Measurements from ENCODE around the gene KCNB1. TPM values are rescaled to one million over a fixed set of nuclear protein-coding genes. Genes with fewer than 3 reads are reported as not detected.

KCNB1 gene
- total RNA-seq, 2 experiments from 2014 or later = not detected

- no peak overlapping the region for H3K4me3 Mint-ChIP-seq
- CTCF ChIA-PET = interaction anchor here (0.6 kb wide), 1 partner anchor 1145 kb away, joined by 3 read pairs; no protein-coding TSS in a partner anchor
- ATAC-seq = no peak
- H3K27me3 Mint-ChIP-seq = peaks cover 9% of the 10 kb centered on the region
- POLR2A ChIA-PET = no interaction called here
- no peaks in the 10 kb centered on the region for H3K9me3 Mint-ChIP-seq (ENCODE audit: low read depth)
- H3K36me3 Mint-ChIP-seq (ENCODE audit: low read depth) = no peaks in the 10 kb centered on the region
- intact Hi-C loops (cut with DNase I, micrococcal nuclease) = no loop called here
- H3K27ac Mint-ChIP-seq = no peak overlapping the region
- no peaks in the 10 kb centered on the region for H3K4me1 Mint-ChIP-seq
- no peak for DNase-seq
These were observed 51.1 kb downstream of the KCNB1 start for GRCh38 chr20:49431329-49431728.

- intact Hi-C loops (cut with DNase I, micrococcal nuclease) = no loop called here
- Mint-ChIP-seq H3K27ac (no peak overlapping the region), H3K4me1 (no peaks in the 10 kb centered on the region), H3K9me3 (ENCODE audit: low read depth) (no peaks in the 10 kb centered on the region), H3K4me3 (no peak overlapping the region), H3K36me3 (ENCODE audit: low read depth) (no peaks in the 10 kb centered on the region), H3K27me3 (peaks cover 11% of the 10 kb centered on the region)
- no peak for DNase-seq
- CTCF ChIA-PET = no interaction called here
- ATAC-seq = no peak
- POLR2A ChIA-PET = no interaction called here
These were observed 52.1 kb downstream of the KCNB1 start for GRCh38 chr20:49430320-49430719.

GRCh38 chr20:49427751-49428518 lies 54.5 kb downstream of the KCNB1 start:
- ChIA-PET POLR2A (no interaction called here), CTCF (interaction anchor here (0.7 kb wide), 1 partner anchor 76 kb away, joined by 4 read pairs; no protein-coding TSS in a partner anchor)
- Mint-ChIP-seq H3K4me3 (no peak overlapping the region), H3K27ac (no peak overlapping the region), H3K4me1 (no peaks in the 10 kb centered on the region), H3K36me3 (ENCODE audit: low read depth) (no peaks in the 10 kb centered on the region), H3K27me3 (peaks cover 20% of the 10 kb centered on the region), H3K9me3 (ENCODE audit: low read depth) (no peaks in the 10 kb centered on the region)
- ATAC-seq (no peak), DNase-seq (no peak)
- intact Hi-C loops (cut with DNase I, micrococcal nuclease) = no loop called here

GRCh38 chr20:49426873-49427272 lies 55.6 kb downstream of the KCNB1 start:
- H3K27ac Mint-ChIP-seq = no peak overlapping the region
- intact Hi-C loops (cut with DNase I, micrococcal nuclease) = no loop called here
- ChIA-PET CTCF (interaction anchor here (0.7 to 1.3 kb wide), 3 partner anchors 9 to 68 kb away, joined by 3 to 6 read pairs (median 3); no protein-coding TSS in a partner anchor), POLR2A (no interaction called here)
- H3K4me1 Mint-ChIP-seq = no peaks in the 10 kb centered on the region
- no peak for DNase-seq
- no peaks in the 10 kb centered on the region for H3K36me3 Mint-ChIP-seq (ENCODE audit: low read depth)
- H3K4me3 Mint-ChIP-seq = no peak overlapping the region
- H3K9me3 Mint-ChIP-seq (ENCODE audit: low read depth) = no peaks in the 10 kb centered on the region
- ATAC-seq = no peak
- H3K27me3 Mint-ChIP-seq = peaks cover 25% of the 10 kb centered on the region

- intact Hi-C loops (cut with DNase I, micrococcal nuclease) = no loop called here
- Mint-ChIP-seq H3K36me3 (ENCODE audit: low read depth) (no peaks in the 10 kb centered on the region), H3K4me1 (no peaks in the 10 kb centered on the region), H3K9me3 (ENCODE audit: low read depth) (no peaks in the 10 kb centered on the region), H3K4me3 (no peak overlapping the region), H3K27me3 (peaks cover 23% of the 10 kb centered on the region), H3K27ac (no peak overlapping the region)
- CTCF ChIA-PET = interaction anchor here (0.7 to 1.6 kb wide), 4 partner anchors 9 to 68 kb away, joined by 3 to 6 read pairs (median 4); no protein-coding TSS in a partner anchor
- ATAC-seq (no peak), DNase-seq (no peak)
- POLR2A ChIA-PET = no interaction called here
These were observed 56.1 kb downstream of the KCNB1 start for GRCh38 chr20:49426395-49426794.

GRCh38 chr20:49424536-49424935 lies 57.9 kb downstream of the KCNB1 start:
- Mint-ChIP-seq H3K4me1 (no peaks in the 10 kb centered on the region), H3K36me3 (ENCODE audit: low read depth) (no peaks in the 10 kb centered on the region), H3K4me3 (no peak overlapping the region), H3K27ac (no peak overlapping the region), H3K27me3 (peaks cover 19% of the 10 kb centered on the region), H3K9me3 (ENCODE audit: low read depth) (no peaks in the 10 kb centered on the region)
- no peak for ATAC-seq
- CTCF ChIA-PET = interaction anchor here (1.5 kb wide), 1 partner anchor 23 kb away, joined by 5 read pairs; no protein-coding TSS in a partner anchor
- DNase-seq = no peak
- intact Hi-C loops (cut with DNase I, micrococcal nuclease) = no loop called here
- POLR2A ChIA-PET = no interaction called here

- Mint-ChIP-seq H3K27ac (no peak overlapping the region), H3K36me3 (ENCODE audit: low read depth) (no peaks in the 10 kb centered on the region), H3K27me3 (peaks cover 19% of the 10 kb centered on the region), H3K4me1 (no peaks in the 10 kb centered on the region), H3K9me3 (ENCODE audit: low read depth) (no peaks in the 10 kb centered on the region), H3K4me3 (no peak overlapping the region)
- ChIA-PET CTCF (interaction anchor here (0.6 kb wide), 1 partner anchor 31 kb away, joined by 3 read pairs; no protein-coding TSS in a partner anchor), POLR2A (no interaction called here)
- no peak for DNase-seq
- no peak for ATAC-seq
- intact Hi-C loops (cut with DNase I, micrococcal nuclease) = no loop called here
These were observed 60.3 kb downstream of the KCNB1 start for GRCh38 chr20:49422161-49422560.

GRCh38 chr20:49420811-49421295 lies 61.6 kb downstream of the KCNB1 start:
- H3K4me1 Mint-ChIP-seq = no peaks in the 10 kb centered on the region
- ChIA-PET CTCF (no interaction called here), POLR2A (no interaction called here)
- intact Hi-C loops (cut with DNase I, micrococcal nuclease) = no loop called here
- peaks cover 16% of the 10 kb centered on the region for H3K27me3 Mint-ChIP-seq
- H3K4me3 Mint-ChIP-seq = no peak overlapping the region
- H3K9me3 Mint-ChIP-seq (ENCODE audit: low read depth) = no peaks in the 10 kb centered on the region
- H3K36me3 Mint-ChIP-seq (ENCODE audit: low read depth) = no peaks in the 10 kb centered on the region
- no peak overlapping the region for H3K27ac Mint-ChIP-seq
- DNase-seq (no peak), ATAC-seq (no peak)

GRCh38 chr20:49420292-49420691 lies 62.2 kb downstream of the KCNB1 start:
- ATAC-seq (no peak), DNase-seq (no peak)
- intact Hi-C loops (cut with DNase I, micrococcal nuclease) = no loop called here
- Mint-ChIP-seq H3K9me3 (ENCODE audit: low read depth) (no peaks in the 10 kb centered on the region), H3K36me3 (ENCODE audit: low read depth) (no peaks in the 10 kb centered on the region), H3K27me3 (peaks cover 15% of the 10 kb centered on the region), H3K4me3 (no peak overlapping the region), H3K4me1 (no peaks in the 10 kb centered on the region), H3K27ac (no peak overlapping the region)
- ChIA-PET CTCF (no interaction called here), POLR2A (no interaction called here)

- Mint-ChIP-seq H3K4me1 (no peaks in the 10 kb centered on the region), H3K36me3 (ENCODE audit: low read depth) (no peaks in the 10 kb centered on the region), H3K27ac (no peak overlapping the region), H3K9me3 (ENCODE audit: low read depth) (no peaks in the 10 kb centered on the region), H3K4me3 (no peak overlapping the region), H3K27me3 (peaks cover 12% of the 10 kb centered on the region)
- CTCF ChIA-PET = no interaction called here
- intact Hi-C loops (cut with DNase I, micrococcal nuclease) = no loop called here
- DNase-seq = no peak
- ATAC-seq = no peak
- POLR2A ChIA-PET = no interaction called here
These were observed 62.7 kb downstream of the KCNB1 start for GRCh38 chr20:49419785-49420184.

- peaks cover 12% of the 10 kb centered on the region for H3K27me3 Mint-ChIP-seq
- H3K27ac Mint-ChIP-seq = no peak overlapping the region
- intact Hi-C loops (cut with DNase I, micrococcal nuclease) = no loop called here
- POLR2A ChIA-PET = no interaction called here
- no peak overlapping the region for H3K4me3 Mint-ChIP-seq
- H3K4me1 Mint-ChIP-seq = no peaks in the 10 kb centered on the region
- ATAC-seq (no peak), DNase-seq (no peak)
- H3K9me3 Mint-ChIP-seq (ENCODE audit: low read depth) = no peaks in the 10 kb centered on the region
- CTCF ChIA-PET = no interaction called here
- H3K36me3 Mint-ChIP-seq (ENCODE audit: low read depth) = no peaks in the 10 kb centered on the region
These were observed 63.7 kb downstream of the KCNB1 start for GRCh38 chr20:49418809-49419208.

GRCh38 chr20:49417843-49418555 lies 64.5 kb downstream of the KCNB1 start:
- ChIA-PET CTCF (no interaction called here), POLR2A (no interaction called here)
- H3K27me3 Mint-ChIP-seq = peaks cover 15% of the 10 kb centered on the region
- DNase-seq (no peak), ATAC-seq (no peak)
- no peak overlapping the region for H3K4me3 Mint-ChIP-seq
- H3K36me3 Mint-ChIP-seq (ENCODE audit: low read depth) = no peaks in the 10 kb centered on the region
- no peaks in the 10 kb centered on the region for H3K9me3 Mint-ChIP-seq (ENCODE audit: low read depth)
- H3K4me1 Mint-ChIP-seq = no peaks in the 10 kb centered on the region
- H3K27ac Mint-ChIP-seq = no peak overlapping the region
- intact Hi-C loops (cut with DNase I, micrococcal nuclease) = no loop called here
